Measurements from ENCODE around the gene HDAC11.
"Not testable (repeated sequence)": the region's sequence is repeated elsewhere in the genome, so short reads cannot be mapped to it uniquely, and the experiment has no call there.

HDAC11 gene

GRCh38 chr3:13493867-13494441, 13.8 kb downstream of the HDAC11 start:
- DNase-seq = no peak

- DNase-seq = peak; percentile 18
These were observed 14.6 kb downstream of the HDAC11 start for GRCh38 chr3:13494463-13495350.

GRCh38 chr3:13495351-13495813, 15.3 kb downstream of the HDAC11 start:
- no peak for DNase-seq

DNA sequence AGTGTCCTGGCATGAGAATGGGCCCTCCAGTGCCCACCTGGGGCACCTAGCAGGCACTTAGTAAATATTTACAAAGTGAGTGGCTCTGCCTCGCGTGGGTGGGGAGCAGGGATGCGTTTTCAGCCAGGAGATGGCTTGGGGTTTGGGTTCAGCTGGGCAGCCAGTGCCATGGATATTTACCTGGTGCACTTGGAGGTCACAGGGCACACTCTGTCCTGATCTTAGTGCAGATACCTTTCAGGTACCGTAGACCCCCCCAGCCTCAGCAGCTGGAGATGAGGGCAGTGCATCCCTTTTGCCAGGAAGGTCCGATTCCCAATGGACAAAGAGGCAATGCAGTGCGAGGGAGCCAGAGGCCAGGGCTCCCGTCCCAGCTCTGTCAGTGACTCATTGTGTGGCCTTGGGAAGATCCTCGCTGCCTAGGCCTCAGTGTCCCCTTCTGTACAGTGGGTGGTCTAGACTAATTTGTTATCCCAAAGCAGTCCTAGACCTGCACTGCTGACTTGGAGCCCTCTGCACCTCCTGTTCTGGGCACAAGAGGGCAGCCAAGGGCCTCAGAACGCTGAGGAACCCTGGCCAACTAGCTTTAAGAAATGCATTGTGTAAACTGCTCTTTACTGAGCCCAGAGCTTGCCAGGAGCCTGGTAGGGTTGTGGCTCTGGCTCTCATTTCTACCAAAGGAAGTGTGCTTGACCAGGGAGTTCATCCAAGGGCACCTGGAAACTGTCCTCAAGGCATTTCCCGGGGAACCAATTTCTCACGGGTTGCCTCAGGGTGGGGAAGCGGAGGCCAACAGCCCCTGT, 16.0 kb downstream of the HDAC11 start:
- peak; percentile 73 for DNase-seq

DNA sequence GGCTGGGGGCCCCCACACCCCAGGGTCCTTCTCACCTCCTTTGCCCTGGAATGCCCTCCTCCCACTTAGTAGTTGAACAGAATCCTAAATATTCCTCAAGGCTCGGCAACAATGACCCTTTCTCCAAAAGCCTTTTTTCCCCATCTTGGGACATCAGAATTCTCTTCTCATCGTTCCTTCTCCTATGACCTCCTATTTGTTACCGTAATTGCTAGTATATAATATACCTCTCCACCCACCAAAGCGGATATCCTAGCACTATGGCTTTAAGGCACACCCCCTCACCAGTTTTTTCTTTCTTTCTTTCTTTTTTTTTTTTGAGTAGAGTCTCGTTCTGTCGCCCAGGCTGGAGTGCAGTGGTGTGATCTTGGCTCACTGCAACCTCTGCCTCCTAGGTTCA, 16.8 kb downstream of the HDAC11 start:
- DNase-seq = no peak

DNA sequence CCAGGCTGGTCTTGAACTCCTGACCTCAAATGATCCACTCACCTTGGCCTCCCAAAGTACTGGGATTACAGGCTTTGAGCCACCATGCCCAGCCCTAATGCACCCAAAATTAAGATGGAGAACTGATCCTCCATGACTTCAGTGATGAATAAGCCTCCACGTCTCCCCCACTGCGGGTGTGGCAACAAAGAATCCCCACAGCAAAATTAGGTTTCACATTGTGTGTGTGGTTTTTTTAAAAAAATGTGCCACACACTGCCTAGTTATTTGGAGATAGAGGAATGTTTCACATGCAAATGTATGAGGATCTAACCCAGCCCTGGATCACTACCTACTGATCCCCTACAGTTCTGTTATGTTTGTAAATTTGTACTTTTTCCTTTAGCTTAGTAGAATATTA, 17.3 kb downstream of the HDAC11 start:
- no peak for DNase-seq

GRCh38 chr3:13498354-13499060, 18.4 kb downstream of the HDAC11 start:
- no peak for DNase-seq

- DNase-seq = not testable (repeated sequence)
These were observed 19.1 kb downstream of the HDAC11 start for GRCh38 chr3:13499246-13499645.

GRCh38 chr3:13500133-13500885, 20.2 kb downstream of the HDAC11 start:
- no peak for DNase-seq

DNA sequence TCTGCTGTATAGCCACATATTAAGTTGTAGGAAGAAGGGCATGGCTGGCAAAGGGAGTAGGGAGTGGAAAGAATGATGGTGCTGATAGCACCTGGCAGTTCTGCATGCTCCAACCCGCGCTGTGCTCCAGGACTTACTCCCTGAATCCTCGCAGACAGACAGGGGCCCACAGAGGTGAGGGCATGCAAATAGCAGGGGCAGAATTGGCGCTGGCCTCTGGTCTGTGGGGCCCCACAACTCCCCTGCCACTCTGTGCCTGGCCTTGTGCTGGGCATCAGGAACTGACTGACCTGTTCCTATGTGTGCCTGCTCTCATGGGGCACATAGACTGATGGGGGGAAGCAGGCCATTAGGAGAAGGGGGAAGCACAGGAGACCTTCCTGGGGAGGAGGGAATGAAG, 20.9 kb downstream of the HDAC11 start:
- no peak for DNase-seq

DNA sequence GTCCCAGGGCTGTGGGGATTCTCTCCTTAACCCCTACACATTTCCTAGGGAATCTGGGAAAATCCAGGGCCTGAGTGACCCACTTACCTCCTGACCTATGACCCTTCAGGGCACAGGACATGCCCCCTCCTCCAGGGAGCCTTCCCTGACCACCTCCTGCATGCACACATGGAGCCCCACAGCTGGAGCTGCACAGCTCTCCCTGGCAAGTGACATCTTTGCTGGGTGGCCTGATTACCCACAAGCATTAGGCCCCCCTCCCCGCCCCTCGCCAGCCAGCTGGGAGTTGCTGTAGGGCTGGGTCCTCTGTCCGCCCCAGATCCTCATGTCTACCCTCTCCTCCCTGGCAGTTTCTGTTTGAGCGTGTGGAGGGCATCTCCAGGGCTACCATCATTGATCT, 21.4 kb downstream of the HDAC11 start:
- no peak for DNase-seq

GRCh38 chr3:13501958-13502790, 22.1 kb downstream of the HDAC11 start:
- DNase-seq = no peak

- DNase-seq = no peak
These were observed 22.6 kb downstream of the HDAC11 start for GRCh38 chr3:13502791-13503060.

GRCh38 chr3:13504161-13504831, 24.2 kb downstream of the HDAC11 start:
- no peak for DNase-seq

DNA sequence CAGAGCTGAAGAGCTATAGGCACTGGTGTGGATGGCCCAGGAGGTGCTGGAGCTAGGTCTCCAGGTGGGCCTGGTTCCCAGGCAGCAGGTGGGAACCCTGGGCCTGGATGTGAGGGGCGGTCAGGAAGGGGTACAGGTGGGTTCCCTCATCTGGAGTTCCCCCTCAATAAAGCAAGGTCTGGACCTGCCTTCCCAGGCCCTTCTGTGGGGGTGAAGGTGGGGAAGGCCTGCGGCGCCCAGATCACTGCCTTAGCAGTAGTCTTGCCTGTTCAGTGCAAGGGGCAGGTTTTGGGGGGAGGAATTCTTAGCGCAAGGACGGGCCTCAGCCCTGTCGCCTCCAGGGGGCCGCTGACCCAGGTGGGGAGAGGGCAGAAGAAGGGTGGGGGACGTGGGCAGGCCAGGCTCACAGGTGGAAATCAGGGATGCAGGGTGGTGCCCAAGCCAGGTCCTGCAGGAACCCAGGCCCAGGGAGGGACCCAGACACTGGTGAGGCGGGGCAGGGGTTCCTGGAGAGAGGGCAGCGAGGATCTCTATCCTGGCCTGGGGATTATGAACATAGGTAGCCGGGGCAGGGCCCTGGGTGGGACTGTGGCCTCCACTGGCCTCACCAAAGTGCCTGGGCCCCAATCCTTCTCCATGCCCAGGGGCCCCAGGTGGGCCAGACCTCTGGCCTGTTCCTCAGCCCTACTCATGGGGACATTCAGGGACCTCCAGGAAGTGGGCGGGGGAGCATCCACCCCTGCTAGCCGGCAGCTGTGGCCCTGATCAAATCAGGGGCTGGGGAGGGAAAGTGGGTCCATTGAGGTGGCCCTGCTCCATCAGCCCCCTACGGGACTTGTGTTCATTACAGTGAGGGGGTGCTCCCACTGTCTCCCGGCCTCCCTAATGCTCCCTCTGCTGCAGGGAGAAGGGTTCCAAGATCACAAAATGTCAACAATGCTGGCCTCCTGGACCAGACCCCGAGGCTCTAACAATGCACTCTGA, 25.3 kb downstream of the HDAC11 start:
- DNase-seq = no peak

GRCh38 chr3:13506239-13506638, 26.1 kb downstream of the HDAC11 start:
- no peak for DNase-seq

DNA sequence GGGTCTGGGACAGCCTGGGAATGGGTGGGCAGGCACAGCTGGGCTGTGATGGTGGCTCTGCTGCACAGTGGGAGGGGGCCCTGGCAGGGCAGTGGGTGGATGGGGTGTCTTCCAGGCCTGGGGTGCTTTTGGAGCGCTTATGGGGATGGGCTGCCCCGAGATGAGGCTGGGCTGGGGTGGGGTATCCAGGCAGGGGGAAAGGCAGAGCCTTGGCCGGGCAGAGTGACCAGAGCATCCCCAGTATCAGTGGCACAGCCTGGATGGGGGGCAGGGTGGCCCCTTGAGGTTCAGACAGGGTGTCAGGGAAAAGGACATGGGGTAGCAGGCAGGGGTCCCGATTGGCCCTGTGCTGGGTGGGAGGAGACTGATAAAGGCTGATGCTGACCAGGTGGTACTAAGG, 26.6 kb downstream of the HDAC11 start:
- DNase-seq = no peak

DNA sequence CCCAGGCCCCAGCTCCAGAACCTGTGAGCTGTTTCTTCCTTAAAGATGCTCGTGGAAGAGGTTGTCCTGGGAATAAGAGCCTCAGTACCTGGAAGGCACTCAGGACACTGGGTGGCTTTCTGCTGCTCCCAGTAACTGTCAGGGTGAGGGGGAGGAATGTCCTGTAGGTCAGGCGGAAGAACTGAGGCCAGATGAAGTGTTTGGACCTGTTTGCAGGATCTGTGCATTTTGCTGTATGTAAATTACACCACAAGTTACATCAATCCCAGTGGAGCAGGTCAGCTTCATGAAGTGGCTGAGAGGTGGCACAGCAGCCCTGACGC, 27.1 kb downstream of the HDAC11 start:
- DNase-seq = no peak

DNA sequence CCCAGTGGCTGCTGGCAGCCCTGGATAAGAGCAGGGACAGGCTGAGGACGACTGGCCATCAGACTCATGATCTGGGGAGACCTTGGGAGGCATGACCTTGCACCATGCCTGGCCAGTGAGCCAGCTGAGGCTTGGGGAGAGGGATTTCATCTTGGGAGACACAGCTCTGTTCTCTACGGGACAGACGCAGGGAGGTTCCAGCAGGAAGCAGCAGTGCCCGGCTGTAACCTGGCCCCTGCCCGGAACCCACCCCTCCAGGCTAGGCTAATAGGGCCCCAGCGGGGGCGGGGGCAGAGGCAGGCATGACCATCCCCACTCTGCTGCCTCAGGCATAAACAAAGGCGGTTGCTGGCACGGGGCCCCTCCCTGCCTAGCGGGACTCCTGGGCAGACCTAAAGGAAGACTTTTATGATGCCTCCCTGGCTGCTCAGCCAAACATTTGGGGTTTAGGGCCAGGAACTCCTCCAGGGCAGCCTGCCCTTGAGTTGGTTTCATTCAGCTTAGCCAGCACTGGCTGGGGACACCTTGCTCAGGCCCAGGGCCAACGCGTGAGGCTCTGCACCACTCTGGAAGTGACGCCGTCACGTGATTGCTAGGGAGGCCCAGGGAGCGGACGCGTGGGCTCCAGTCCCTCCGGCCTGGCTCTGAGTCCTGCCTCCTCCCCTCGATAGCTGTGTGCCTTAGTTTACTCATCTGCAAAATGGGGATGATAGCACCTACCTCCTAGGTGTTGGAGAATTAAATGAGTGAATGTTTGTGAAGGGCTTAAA, 27.6 kb downstream of the HDAC11 start:
- no peak for DNase-seq
